K562 (cell line): Measurements from ENCODE around the gene NPEPL1. TPM values are rescaled to one million over a fixed set of nuclear protein-coding genes. Genes with fewer than 3 reads are reported as not detected.
A peak's percentile ranks its signal among the peaks of the same experiment; 100 is the strongest.

ENCODE experiments used
- ARID3A ChIP-seq: IDR thresholded peaks from 2 replicates; pipeline ENCODE4 v1.6.1; 2012; ENCODE audit warnings: low read depth, low read length, improper control_type of control experiment, borderline replicate concordance
- BRF2 ChIP-seq: IDR thresholded peaks from 3 replicates; pipeline ENCODE4 v1.6.1; 2011; ENCODE audit warnings: borderline replicate concordance, mild to moderate bottlenecking; ENCODE audit not compliant: insufficient read length, insufficient read depth
- DMBX1 ChIP-seq: fragments of 250-450 bp; sonication (Bioruptor Pico); IDR thresholded peaks from 2 replicates; pipeline ENCODE4 v1.8.0; 2022; ENCODE audit warnings: inconsistent platforms, mild to moderate bottlenecking, moderate library complexity, borderline replicate concordance
- DNMT1 ChIP-seq: fragments of 450-650 bp; IDR thresholded peaks from 2 replicates; pipeline ENCODE4 v1.6.1; 2016; ENCODE audit warnings: antibody characterized with exemption, mild to moderate bottlenecking
- DPF2 ChIP-seq: fragments of 450-650 bp; IDR thresholded peaks from 2 replicates; pipeline ENCODE4 v1.6.1; 2016
- EWSR1 ChIP-seq: fragments of 450-650 bp; IDR thresholded peaks from 2 replicates; pipeline ENCODE4 v1.6.1; 2018; ENCODE audit warnings: borderline replicate concordance, mild to moderate bottlenecking, low read depth, moderate library complexity; ENCODE audit not compliant: partially characterized antibody
- GATAD2B ChIP-seq: fragments of 450-650 bp; IDR thresholded peaks from 2 replicates; pipeline ENCODE4 v1.6.1; 2017; ENCODE audit warnings: mild to moderate bottlenecking, borderline replicate concordance
- HSF4 ChIP-seq: fragments of 250-450 bp; sonication (Bioruptor Pico); IDR thresholded peaks from 2 replicates; pipeline ENCODE4 v2.1.2; 2022; ENCODE audit warnings: mild to moderate bottlenecking, moderate library complexity, borderline replicate concordance
- ID3 ChIP-seq, 2 experiments: fragments of 250-450 bp in 1 of 2; fragments of 450-650 bp in 1 of 2; sonication (Bioruptor Pico) in 1 of 2; IDR thresholded peaks; 2 replicates each; pipeline versions ENCODE4 v1.6.1 to v1.8.0; 2016 to 2021; ENCODE audit warnings: mild to moderate bottlenecking in 2 of 2, moderate library complexity in 2 of 2, missing compliant biosample characterization in 1 of 2, missing genetic modification characterization in 1 of 2
- MAFF ChIP-seq: IDR thresholded peaks from 2 replicates; pipeline ENCODE4 v1.6.1; 2012; ENCODE audit warnings: low read length, improper control_type of control experiment
- NELFE ChIP-seq: IDR thresholded peaks from 2 replicates; pipeline ENCODE4 v1.6.1; 2011; ENCODE audit warnings: mild to moderate bottlenecking; ENCODE audit not compliant: insufficient read depth, insufficient read length
- NFIX ChIP-seq: fragments of 250-450 bp; sonication (Bioruptor Pico); IDR thresholded peaks from 2 replicates; pipeline ENCODE4 v1.4.0; 2020; ENCODE audit warnings: low read depth, mild to moderate bottlenecking, moderate library complexity
- NR2C1 ChIP-seq, 2 experiments: fragments of 450-650 bp; IDR thresholded peaks; 2 replicates each; pipeline ENCODE4 v1.6.1; 2017; ENCODE audit warnings: mild to moderate bottlenecking in 2 of 2, antibody characterized with exemption in 1 of 2, inconsistent platforms in 1 of 2, missing compliant biosample characterization in 1 of 2, missing genetic modification characterization in 1 of 2
- PKNOX1 ChIP-seq: fragments of 450-650 bp; IDR thresholded peaks from 2 replicates; pipeline ENCODE4 v1.6.1; 2016
- PTTG1 ChIP-seq: fragments of 450-650 bp; IDR thresholded peaks from 2 replicates; pipeline ENCODE4 v1.6.1; 2016; ENCODE audit warnings: low read depth, mild to moderate bottlenecking, missing genetic modification characterization, missing compliant biosample characterization
- SP1 ChIP-seq: sonication (generic); formaldehyde crosslinking; IDR thresholded peaks from 2 replicates; pipeline ENCODE4 v1.8.1; 2022; ENCODE audit warnings: mild to moderate bottlenecking, missing genetic modification reagents
- SREBF2 ChIP-seq: sonication (generic); formaldehyde crosslinking; IDR thresholded peaks from 2 replicates; pipeline ENCODE4 v1.4.0; 2020; ENCODE audit warnings: mild to moderate bottlenecking, missing genetic modification reagents
- THAP12 ChIP-seq: fragments of 250-450 bp; sonication (Bioruptor Pico); IDR thresholded peaks from 2 replicates; pipeline ENCODE4 v1.9.0; 2021; ENCODE audit warnings: mild to moderate bottlenecking, inconsistent platforms
- ZKSCAN8 ChIP-seq: fragments of 200-800 bp; sonication (Bioruptor generic); IDR thresholded peaks from 2 replicates; pipeline ENCODE4 v1.6.1; 2016; ENCODE audit warnings: missing genetic modification characterization, missing compliant biosample characterization
- ZNF282 ChIP-seq: sonication (generic); formaldehyde crosslinking; IDR thresholded peaks from 2 replicates; pipeline ENCODE4 v1.8.1; 2023; ENCODE audit warnings: missing genetic modification reagents
- polyA plus RNA-seq, 8 experiments: library from polyadenylated mRNA; depleted of rRNA in 4 of 8; stranded (reverse) in 5 of 8; unstranded in 3 of 8; fragments of >200 nt; fragmentation: Nextera tagmentation in 2 of 8; fragmentation: Illumina TruSeq in 1 of 8; extraction: Ambion mirVana in 2 of 8; extraction: Trizol in 1 of 8; gene quantifications; 2 replicates each; pipeline versions ENCODE4 v1.2.1 to v1.2.3, GENCODE V29; 2011 to 2014; ENCODE audit warnings: inconsistent platforms in 1 of 8, missing spikeins in 1 of 8
- total RNA-seq, 7 experiments: library from RNA; depleted of rRNA in 6 of 7; stranded (reverse); fragments of >200 nt in 6 of 7; fragmentation: Illumina TruSeq in 2 of 7; extraction: Trizol in 2 of 7; gene quantifications; 2 replicates each; pipeline versions ENCODE4 v1.2.1 to v1.2.3, GENCODE V29; 2011 to 2021; ENCODE audit warnings: low replicate concordance in 1 of 7

Gene NPEPL1
- total and polyA plus RNA-seq, 9 of the 15 experiments (the other 6 are each of a cell fraction or from before 2014, with no cell fraction given): 0.04 to 5.6 (median 0.94) TPM

- TF ChIP-seq SREBF2 (CRISPR knock-in tag) (no peak), ZNF282 (CRISPR knock-in tag) (peak; percentile 100), SP1 (CRISPR knock-in tag) (peak; percentile 87), DMBX1 (CRISPR knock-in tag) (no peak), BRF2 (no peak), PKNOX1 (peak; percentile 84), ZKSCAN8 (CRISPR knock-in tag) (0 out of 2 replicates have a peak, but pooled peaks have one; percentile 26), DPF2 (peak; percentile 62; the same call in 1 of the 2 replicates), ID3 (CRISPR knock-in tag; IDR thresholded peaks at IDR 0.05) (no peak), ID3 (tag; IDR thresholded peaks at IDR 0.05) (peak; percentile 93), PTTG1 (tag) (no peak), ARID3A (no peak), HSF4 (CRISPR knock-in tag) (no peak), GATAD2B (peak; percentile 87), NR2C1 (IDR thresholded peaks at IDR 0.05) (peak; percentile 68; the same call in 1 of the 2 replicates), NR2C1 (tag; IDR thresholded peaks at IDR 0.05) (peak; percentile 89), MAFF (no peak), EWSR1 (no peak), DNMT1 (no peak), NFIX (CRISPR knock-in tag) (no peak), THAP12 (CRISPR knock-in tag) (peak; percentile 92), NELFE (no peak)
Measured at GRCh38 chr20:58650776-58651558, 41.6 kb upstream of the NPEPL1 start, which contains the start of gene STX16 (continued).
